T-helper 22 cell (primary cell): ENCODE measurements around the gene IGSF3.

Experiments used
- DNase-seq: peaks from one replicate; pipeline ENCODE4 v3.0.0-alpha.2; 2020; ENCODE audit warnings: low read depth

Gene IGSF3

GRCh38 chr1:116667575-116668105 is at the start of gene IGSF3:
TSS of gene IGSF3 (minus strand) at chr1:116667733. CDS start at chr1:116666326, 1,407 bp downstream.
- peak; percentile 19 for DNase-seq

- DNase-seq, result no peak
These were observed 49.8 kb upstream of the IGSF3 start for GRCh38 chr1:116717318-116717717.

DNA sequence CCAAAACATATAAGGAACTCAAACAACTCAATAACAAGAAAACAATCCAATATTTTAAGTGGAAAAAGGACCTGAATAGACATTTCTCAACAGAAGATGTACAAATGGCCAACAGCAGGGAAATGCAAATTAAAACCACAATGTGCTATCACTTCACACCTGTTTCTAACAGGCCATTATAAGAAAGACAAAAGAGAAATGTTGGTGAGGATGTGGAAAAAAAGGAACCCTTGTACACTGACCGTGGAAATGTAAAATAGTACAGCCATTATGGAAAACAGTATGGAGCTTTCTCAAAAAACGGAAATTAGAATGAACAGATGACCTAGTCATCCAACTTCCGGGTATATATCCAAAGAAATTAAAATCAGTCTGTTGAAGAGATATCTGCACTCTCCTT is 48.9 kb upstream of the IGSF3 start:
- no peak for DNase-seq

DNA sequence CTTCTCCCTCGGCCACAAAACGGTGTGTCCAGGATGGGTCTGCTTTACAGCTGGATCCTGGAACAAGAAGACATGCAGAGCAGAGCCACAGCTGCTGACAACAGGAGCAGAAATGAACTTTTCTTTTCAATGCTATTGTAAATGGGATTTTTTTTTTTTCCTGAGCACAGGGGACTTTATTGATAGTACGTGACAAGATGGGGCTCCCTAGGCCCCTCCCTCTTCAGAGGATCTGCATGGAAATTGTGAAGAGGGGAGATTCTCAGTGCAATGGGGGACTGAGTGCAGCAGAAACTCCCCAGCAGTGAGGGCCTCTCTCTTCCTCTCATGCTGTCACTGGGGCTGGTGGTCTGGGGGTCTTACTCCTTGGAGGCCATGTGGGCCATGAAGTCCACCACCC is 45.9 kb upstream of the IGSF3 start:
- no peak for DNase-seq

- DNase-seq, result no peak
These were observed 45.0 kb upstream of the IGSF3 start for GRCh38 chr1:116712510-116712909.

DNA sequence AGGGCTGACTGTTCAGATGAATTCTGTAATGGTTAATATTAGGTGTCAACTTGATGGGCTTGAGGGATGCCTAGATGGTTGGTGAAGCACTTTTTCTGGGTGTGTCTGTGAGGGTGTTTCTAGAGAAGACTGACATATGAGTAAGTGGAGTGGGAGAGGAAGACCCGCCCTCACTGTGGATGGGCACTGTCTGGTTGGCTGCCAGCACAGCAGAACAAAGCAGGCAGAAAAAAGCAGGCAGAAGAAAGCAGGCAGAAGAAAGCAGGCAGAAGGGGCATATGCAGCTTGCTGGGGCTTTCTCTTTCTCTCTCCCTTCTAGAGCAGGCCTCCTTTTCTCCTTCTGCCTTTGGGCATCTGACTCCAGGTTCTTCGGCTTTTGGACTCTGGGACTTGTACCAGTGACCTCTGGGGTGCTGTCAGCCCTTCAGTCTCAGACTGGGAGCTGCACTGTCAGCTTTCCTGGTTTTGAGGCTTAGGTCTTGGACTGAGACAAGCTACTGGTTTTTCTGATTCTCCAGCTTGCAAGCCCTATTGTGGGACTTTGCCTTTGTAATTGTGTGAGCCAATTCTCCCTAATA is 43.8 kb upstream of the IGSF3 start:
- no peak for DNase-seq

DNA sequence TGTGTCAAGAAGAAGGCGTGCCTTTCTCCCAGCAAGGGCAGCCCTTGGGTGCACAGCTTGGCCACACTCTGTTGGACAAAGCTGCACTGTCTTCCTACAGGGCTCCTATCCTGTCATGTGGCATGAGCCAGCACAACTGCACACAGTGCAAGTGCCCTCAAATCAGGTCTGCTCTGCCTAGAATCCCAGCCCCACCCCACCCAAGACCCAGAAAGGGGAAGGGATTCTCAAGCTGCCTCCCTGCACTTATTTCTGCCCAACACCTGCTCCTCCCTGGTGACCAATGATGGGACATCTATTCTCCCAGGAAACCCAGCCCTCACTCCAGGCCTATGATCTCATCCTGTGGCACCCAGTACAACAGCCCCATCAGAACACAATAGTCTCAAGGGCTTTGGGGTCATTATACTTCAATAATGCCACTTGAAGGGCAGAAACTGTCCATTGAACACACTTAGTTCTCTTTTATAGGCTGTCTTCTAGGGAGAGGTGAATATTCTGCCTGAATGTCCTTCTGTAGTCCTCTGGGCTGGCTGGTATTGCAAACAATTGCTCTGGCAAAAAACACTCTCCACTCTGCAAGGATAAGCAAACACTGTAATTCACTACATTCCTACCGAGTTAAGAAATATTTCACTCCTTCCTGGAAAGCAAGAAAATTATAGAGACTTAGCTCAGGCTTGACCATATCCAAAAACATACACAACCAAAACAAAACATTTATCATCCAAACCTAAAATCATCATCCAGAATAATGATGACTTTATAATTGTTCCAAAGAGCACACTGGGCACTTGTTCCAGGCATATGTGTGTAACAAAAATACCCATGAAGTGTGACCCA is 43.1 kb upstream of the IGSF3 start:
- DNase-seq, result no peak

DNA sequence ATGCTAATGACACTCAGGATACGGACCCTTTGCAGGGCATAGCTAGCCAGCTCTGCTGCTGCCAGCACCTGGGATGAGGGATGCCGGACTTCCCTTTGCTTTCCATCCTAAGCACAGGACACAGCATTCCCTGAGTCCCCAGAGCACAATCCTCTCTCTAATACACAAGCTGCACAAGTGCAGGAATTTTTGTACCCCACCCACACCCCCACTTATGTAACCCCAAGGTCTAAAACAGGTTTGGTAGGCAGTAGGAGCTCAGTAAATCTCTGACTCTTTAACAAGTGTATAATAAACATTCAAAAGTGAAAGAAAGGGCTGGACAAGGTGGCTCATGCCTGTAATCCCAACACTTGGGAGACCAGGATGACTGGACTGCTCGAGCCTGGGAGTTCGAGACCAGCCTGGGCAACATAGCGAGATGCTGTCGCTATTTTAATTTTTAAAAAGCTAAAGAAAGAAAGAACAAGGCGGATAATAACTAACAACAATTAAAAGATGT is 42.2 kb upstream of the IGSF3 start:
- DNase-seq, result no peak

GRCh38 chr1:116708255-116708900 is 40.8 kb upstream of the IGSF3 start:
- no peak for DNase-seq

DNA sequence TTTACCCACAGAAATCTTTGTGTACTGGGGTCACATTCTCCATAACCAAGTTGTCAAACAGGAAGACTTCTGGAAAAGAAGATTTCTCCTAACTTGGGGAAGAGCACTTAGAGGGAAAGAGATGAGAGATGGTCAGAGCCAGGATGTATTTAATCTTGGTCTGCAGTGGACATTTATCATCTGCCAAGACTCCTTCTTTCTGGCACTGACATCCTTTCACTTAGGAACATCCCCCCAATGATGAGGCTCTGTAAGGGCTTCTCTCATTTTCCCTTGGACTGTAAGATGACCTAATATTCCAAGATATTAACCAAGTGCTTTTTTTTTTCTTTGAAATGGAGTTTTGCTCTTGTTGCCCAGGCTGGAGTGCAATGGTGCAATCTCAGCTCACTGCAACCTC is 39.3 kb upstream of the IGSF3 start:
- DNase-seq, result no peak

DNA sequence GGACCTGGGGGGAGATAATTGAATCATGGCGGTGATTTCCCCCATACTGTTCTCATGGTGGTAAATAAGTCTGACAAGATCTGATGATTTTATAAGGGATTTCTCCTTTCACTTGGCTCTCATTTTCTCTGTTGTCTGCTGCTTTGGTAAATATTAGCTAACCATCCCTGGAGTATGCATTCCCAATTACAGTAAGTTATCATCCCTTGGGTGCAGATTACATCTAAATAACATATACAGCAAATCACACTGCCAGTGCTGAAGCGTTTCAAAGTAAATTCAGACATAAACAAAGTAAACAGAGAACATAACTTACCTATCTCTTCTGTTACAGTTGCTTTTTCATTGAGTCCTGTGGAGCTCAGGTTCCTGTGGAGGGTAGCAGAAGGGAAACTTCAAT is 38.6 kb upstream of the IGSF3 start:
- DNase-seq, result no peak

- DNase-seq, result no peak
These were observed 36.7 kb upstream of the IGSF3 start for GRCh38 chr1:116704278-116704677.

- DNase-seq, result no peak
These were observed 32.1 kb upstream of the IGSF3 start for GRCh38 chr1:116699605-116700004.

DNA sequence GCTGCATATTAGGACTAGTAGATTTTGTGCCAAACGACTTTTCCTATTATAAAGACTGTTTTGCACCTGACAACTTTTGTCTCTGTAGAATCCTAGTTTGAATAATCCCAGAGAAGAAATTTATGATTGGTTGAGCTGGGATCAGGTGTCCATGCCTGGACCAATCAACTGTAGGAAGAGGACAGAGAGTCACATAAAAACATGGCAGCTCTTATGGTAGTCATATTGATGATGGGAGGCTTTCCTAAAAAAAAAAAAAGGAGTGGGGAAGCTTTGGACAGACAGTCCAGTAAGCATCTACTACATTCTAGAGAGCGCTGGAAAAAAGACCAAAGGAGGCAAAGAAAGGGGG is 30.7 kb upstream of the IGSF3 start:
- DNase-seq, result no peak

- no peak for DNase-seq
These were observed 30.2 kb upstream of the IGSF3 start for GRCh38 chr1:116697548-116698243.

DNA sequence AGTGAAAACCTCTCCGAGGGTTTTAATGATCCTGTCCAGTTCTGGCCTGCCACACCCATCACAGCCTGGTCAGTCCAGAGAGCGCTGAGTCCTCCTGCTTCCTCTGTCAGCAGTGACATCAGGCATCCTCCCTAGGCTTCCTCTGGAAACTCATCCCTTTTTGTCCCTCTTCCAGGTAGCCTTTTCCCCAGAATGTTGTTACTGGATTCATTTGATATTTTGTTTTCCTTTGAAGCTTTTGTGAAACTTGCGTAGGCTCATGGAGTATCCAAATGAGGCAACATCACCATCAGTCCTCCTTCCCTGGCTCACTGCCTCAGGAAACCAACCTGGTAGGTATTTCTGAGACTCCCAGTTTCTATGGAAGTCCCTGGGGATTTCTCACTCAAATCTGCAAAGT is 27.0 kb upstream of the IGSF3 start:
- no peak for DNase-seq

DNA sequence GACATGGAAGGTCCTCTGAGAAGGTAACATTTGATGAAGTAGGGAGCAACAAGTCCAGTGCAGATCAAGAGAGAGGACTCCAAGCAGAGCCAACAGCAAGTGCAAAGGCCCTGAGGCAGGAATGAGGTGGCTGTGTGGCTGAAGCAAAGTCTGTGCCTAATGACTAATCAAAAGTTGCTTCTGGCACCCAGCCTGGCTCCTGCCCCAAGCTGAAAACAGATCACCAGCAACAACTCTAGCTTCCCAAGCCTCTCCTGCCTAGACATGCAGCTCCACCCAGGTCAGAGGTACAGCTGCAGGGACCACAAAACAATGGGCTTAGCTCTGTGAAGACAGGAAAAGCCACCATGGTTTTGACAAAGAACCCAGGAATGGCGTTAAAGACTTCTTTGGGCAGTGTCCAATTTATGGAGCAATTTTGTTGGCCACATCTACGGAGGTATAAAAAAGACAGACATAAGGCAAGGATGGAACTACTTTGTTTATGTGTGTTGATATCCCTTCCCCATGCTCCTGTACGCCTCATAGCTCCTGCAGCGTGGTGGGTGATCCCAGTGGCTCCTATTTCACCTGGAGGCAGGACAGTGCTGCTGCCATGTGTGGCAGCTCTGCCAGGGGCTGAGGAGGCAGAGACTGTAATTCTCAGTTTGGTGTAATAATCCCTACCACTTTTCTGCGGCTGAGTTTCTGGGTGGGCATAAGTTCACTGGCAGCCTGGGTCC is 26.4 kb upstream of the IGSF3 start:
- DNase-seq, result no peak

GRCh38 chr1:116692879-116693278 is 25.3 kb upstream of the IGSF3 start:
- no peak for DNase-seq

DNA sequence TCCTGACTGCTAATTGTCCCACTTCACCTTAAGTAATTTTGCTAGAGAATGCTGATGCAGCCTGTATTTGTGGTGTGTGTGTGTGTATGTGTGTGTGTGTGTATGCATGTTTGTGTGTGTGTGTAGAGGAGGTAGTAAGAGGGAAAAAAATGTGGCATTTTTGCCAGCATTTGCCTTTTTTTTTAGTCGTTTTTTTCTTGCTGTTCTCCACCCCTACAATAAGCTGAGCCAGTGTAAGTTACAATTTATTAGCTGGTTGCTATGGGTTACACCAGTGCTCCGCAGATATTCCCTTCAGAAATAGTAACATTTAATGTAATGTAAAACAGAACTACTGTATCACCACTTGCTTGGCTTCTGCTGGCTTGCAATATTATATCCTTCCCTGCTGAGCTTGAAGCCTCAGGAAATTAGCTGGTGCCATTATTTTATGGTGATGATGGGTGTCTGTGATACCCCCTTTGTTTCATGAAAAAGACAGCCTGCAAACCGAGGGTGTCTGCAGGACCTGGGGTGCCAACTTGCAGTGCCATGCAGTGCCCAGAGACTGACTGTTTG is 23.4 kb upstream of the IGSF3 start:
- DNase-seq, result no peak

GRCh38 chr1:116690396-116690848 is 22.9 kb upstream of the IGSF3 start:
- DNase-seq, result no peak

DNA sequence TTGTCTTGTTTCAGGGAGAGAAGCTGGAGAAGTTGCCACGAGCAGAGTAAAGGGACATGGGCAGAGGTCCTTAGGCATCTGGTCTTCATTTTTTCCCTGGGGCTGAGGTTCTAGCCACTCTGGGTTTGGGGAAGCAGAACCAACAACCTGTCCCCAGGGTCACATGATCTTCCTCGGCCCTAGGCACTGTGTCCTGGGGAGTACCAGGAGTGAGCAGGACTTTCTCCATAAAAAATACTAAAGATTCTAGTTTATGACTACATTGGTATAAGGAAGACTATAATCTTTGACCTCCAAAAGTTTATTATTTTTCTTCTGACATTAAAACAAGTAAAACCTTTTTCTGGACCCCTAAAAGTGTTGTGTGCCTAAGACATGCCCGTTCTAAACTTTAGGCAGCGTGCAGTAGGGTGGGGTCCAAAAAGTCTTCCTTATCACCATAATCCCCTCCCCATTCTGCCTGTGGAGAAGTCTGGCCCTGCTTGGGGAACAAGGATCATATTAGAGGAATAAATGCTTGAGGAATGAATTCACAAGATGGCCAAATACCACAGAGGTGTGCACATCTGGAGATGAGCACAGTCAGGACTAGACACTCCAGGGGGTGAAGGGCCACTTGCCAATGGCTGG is 19.3 kb upstream of the IGSF3 start:
- no peak for DNase-seq
